CD8-positive, alpha-beta memory T cell (primary cell): ENCODE results near the gene SKI. TPM values are rescaled to one million over a fixed set of nuclear protein-coding genes. Genes with fewer than 3 reads are reported as not detected.

Source experiments
- CTCF ChIA-PET: fragments of 350-600 bp; sonication (Branson Sonifier 250); formaldehyde crosslinking; loops from one replicate; lab custom pipeline; 2021; ENCODE audit warnings: antibody characterized with exemption; lab: Charles Lee
- POLR2A ChIA-PET: fragments of 350-600 bp; sonication (Branson Sonifier 250); formaldehyde crosslinking; loops from one replicate; lab custom pipeline; 2021; ENCODE audit warnings: antibody characterized with exemption; lab: Charles Lee
- DNase-seq, 5 donors: peaks; one replicate each; pipeline versions ENCODE4 v3.0.0 to v3.0.0-alpha.2; 2020 to 2022; ENCODE audit warnings: mixed read lengths in 1 of 5
- H3K27ac ChIP-seq: one replicate; pipeline ENCODE4 v1.7.0; 2013; ENCODE audit warnings: low read depth, mild to moderate bottlenecking, low read length, moderate library complexity
- H3K27me3 ChIP-seq: 2 replicates; pipeline ENCODE4 v1.7.0; 2013; ENCODE audit warnings: low read length, mild to moderate bottlenecking; ENCODE audit not compliant: insufficient read depth, poor library complexity, severe bottlenecking
- H3K36me3 ChIP-seq: 2 replicates; pipeline ENCODE4 v1.7.0; 2013; ENCODE audit warnings: mild to moderate bottlenecking, low read length, moderate library complexity; ENCODE audit not compliant: insufficient read depth
- H3K4me1 ChIP-seq: 2 replicates; pipeline ENCODE4 v1.7.0; 2013; ENCODE audit warnings: mild to moderate bottlenecking, low read length, moderate library complexity; ENCODE audit not compliant: insufficient read depth
- H3K4me3 ChIP-seq: 2 replicates; pipeline ENCODE4 v1.7.0; 2013; ENCODE audit warnings: mild to moderate bottlenecking, low read length
- H3K9me3 ChIP-seq: 2 replicates; pipeline ENCODE4 v1.7.0; 2013; ENCODE audit warnings: mild to moderate bottlenecking, low read length
- H3K27ac Mint-ChIP-seq, 8 donors: one replicate each; pipeline ENCODE4 v1.8.0; 2020 to 2021; ENCODE audit warnings: mixed read lengths in 8 of 8, mild to moderate bottlenecking in 6 of 8, inconsistent platforms in 3 of 8, moderate library complexity in 3 of 8
- H3K27me3 Mint-ChIP-seq, 2 donors: one replicate each; pipeline ENCODE4 v1.8.0; 2020 to 2021; ENCODE audit warnings: mixed read lengths in 2 of 2, mild to moderate bottlenecking in 1 of 2, moderate library complexity in 1 of 2
- H3K36me3 Mint-ChIP-seq, 3 donors: one replicate each; pipeline ENCODE4 v1.8.0; 2020 to 2021; ENCODE audit warnings: mixed read lengths in 3 of 3, inconsistent platforms in 1 of 3, mild to moderate bottlenecking in 1 of 3
- H3K4me1 Mint-ChIP-seq, 3 donors: one replicate each; pipeline ENCODE4 v1.8.0; 2020 to 2021; ENCODE audit warnings: mixed read lengths in 3 of 3, inconsistent platforms in 1 of 3, mild to moderate bottlenecking in 1 of 3
- H3K4me3 Mint-ChIP-seq, 7 donors: one replicate each; pipeline ENCODE4 v1.8.0; 2020 to 2021; ENCODE audit warnings: mixed read lengths in 7 of 7, mild to moderate bottlenecking in 6 of 7, moderate library complexity in 4 of 7, inconsistent platforms in 2 of 7
- H3K9me3 Mint-ChIP-seq, 5 donors: one replicate each; pipeline ENCODE4 v1.8.0; 2020 to 2022; ENCODE audit warnings: mixed read lengths in 5 of 5, mild to moderate bottlenecking in 3 of 5, moderate library complexity in 2 of 5, inconsistent platforms in 1 of 5
- polyA plus RNA-seq: library from polyadenylated mRNA; unstranded; fragments of 300-500 nt; fragmentation: Illumina TruSeq; gene quantifications from one replicate; pipeline ENCODE4 v1.2.3, GENCODE V29; 2021
- total RNA-seq, 2 experiments: library from RNA; stranded (reverse); gene quantifications; one replicate each; pipeline ENCODE4 v1.2.3, GENCODE V29; 2021

The SKI gene
- total and polyA plus RNA-seq, 3 experiments from 2014 or later: 0.94 to 38.4 (median 35.9) TPM

GRCh38 chr1:2277741-2278488 lies 49.8 kb downstream of the SKI start:
- POLR2A ChIA-PET: no interaction called here
- H3K9me3 ChIP-seq: no peaks in the 10 kb centered on the region
- DNase-seq: no peak
- H3K27me3 ChIP-seq: no peaks in the 10 kb centered on the region
- no peak overlapping the region for H3K4me3 Mint-ChIP-seq
- no peak overlapping the region for H3K27ac ChIP-seq
- peaks cover 19 to 59% (median 26%) of the 10 kb centered on the region in 3 donors for H3K4me1 Mint-ChIP-seq
- H3K27me3 Mint-ChIP-seq: peaks cover 0 to 5% of the 10 kb centered on the region in 2 donors
- no peak overlapping the region for H3K4me3 ChIP-seq
- peaks cover 51% of the 10 kb centered on the region for H3K4me1 ChIP-seq
- peak overlapping the region in 5 of 8 donors; percentile 0 to 72 (median 47) for H3K27ac Mint-ChIP-seq
- peaks cover 0 to 16% (median 0%) of the 10 kb centered on the region in 3 donors for H3K36me3 Mint-ChIP-seq
- CTCF ChIA-PET: no interaction called here
- H3K9me3 Mint-ChIP-seq: no peaks in the 10 kb centered on the region
- no peaks in the 10 kb centered on the region for H3K36me3 ChIP-seq

DNA sequence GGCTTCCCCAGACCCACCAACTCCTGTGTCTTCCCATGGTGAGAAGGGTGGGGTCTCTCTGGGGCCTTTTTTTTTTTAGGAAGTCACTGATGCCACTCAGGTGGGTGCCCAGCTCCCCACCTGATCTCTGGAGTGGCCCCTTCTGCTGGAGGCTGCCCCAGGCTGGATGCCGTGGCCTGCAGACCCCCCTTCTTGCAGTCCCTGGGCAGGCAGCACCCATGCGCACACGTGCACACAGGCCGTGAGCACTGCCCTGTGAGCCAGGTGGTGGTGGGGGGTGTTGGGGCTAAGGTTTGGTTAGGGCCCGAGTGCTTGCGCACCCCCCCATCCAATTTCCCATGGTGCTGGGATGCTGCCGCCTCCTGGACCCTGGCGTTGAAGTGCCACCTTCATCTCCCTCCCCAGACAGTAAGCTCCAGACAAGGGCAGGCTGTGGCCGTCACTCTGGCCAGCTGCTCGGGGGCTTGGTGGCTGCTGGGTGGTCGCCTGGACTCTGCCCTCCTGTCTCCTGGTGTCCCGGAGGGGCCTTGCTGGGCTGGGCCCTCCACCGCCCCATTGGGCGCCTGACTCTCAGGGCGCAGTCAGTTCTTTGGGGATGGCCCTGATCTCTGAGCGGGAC lies 50.6 kb downstream of the SKI start:
- H3K36me3 Mint-ChIP-seq: peaks cover 0 to 13% (median 0%) of the 10 kb centered on the region in 3 donors
- Histone ChIP-seq H3K4me3 (no peak overlapping the region), H3K9me3 (no peaks in the 10 kb centered on the region), H3K4me1 (peaks cover 43% of the 10 kb centered on the region), H3K27ac (no peak overlapping the region), H3K36me3 (no peaks in the 10 kb centered on the region), H3K27me3 (no peaks in the 10 kb centered on the region)
- H3K9me3 Mint-ChIP-seq: no peaks in the 10 kb centered on the region
- DNase-seq: no peak
- H3K4me1 Mint-ChIP-seq: peaks cover 17 to 54% (median 21%) of the 10 kb centered on the region in 3 donors
- H3K4me3 Mint-ChIP-seq: no peak overlapping the region
- ChIA-PET POLR2A (no interaction called here), CTCF (no interaction called here)
- H3K27me3 Mint-ChIP-seq: peaks cover 0 to 5% of the 10 kb centered on the region in 2 donors
- peak overlapping the region in 2 of 8 donors; percentile 72 to 89 for H3K27ac Mint-ChIP-seq

GRCh38 chr1:2279210-2279639 lies 51.1 kb downstream of the SKI start:
- no peak overlapping the region for H3K4me3 Mint-ChIP-seq
- peaks cover 0 to 13% (median 0%) of the 10 kb centered on the region in 3 donors for H3K36me3 Mint-ChIP-seq
- Histone ChIP-seq H3K9me3 (no peaks in the 10 kb centered on the region), H3K27me3 (no peaks in the 10 kb centered on the region), H3K36me3 (no peaks in the 10 kb centered on the region), H3K4me3 (no peak overlapping the region), H3K4me1 (peaks cover 38% of the 10 kb centered on the region), H3K27ac (no peak overlapping the region)
- no peaks in the 10 kb centered on the region for H3K9me3 Mint-ChIP-seq
- H3K4me1 Mint-ChIP-seq: peaks cover 17 to 52% (median 19%) of the 10 kb centered on the region in 3 donors
- H3K27me3 Mint-ChIP-seq: peaks cover 0 to 5% of the 10 kb centered on the region in 2 donors
- DNase-seq: no peak
- H3K27ac Mint-ChIP-seq: peak overlapping the region in 5 of 8 donors; percentile 42 to 89 (median 52)
- ChIA-PET CTCF (no interaction called here), POLR2A (no interaction called here)

DNA sequence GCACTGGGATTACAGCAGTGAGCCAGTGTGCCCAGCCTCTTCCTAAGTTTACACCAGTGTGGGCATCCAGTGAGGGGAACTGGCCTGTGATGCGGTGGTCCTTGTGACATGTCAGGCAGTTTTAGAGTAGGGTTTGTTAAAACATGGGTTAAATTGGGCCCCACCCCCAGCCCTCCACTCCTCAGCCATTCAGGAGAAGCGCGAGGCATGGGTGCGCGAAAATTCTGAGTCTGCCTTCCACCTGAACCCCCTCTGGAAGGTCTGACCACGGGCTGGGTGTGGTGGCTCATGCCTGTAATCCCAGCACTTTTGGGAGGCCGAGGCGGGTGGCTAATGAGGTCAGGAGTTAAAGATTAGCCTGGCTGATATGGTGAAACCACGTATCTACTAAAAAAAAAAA lies 51.7 kb downstream of the SKI start:
- Mint-ChIP-seq H3K27me3 (peaks cover 0 to 5% of the 10 kb centered on the region in 2 donors), H3K4me3 (peak overlapping the region in 1 of 7 donors; percentile 44), H3K4me1 (peaks cover 17 to 53% (median 19%) of the 10 kb centered on the region in 3 donors), H3K36me3 (peaks cover 0 to 13% (median 0%) of the 10 kb centered on the region in 3 donors), H3K27ac (peak overlapping the region in 2 of 8 donors; percentile 6 to 52), H3K9me3 (no peaks in the 10 kb centered on the region)
- Histone ChIP-seq H3K9me3 (no peaks in the 10 kb centered on the region), H3K4me1 (peaks cover 33% of the 10 kb centered on the region), H3K27me3 (no peaks in the 10 kb centered on the region), H3K4me3 (no peak overlapping the region), H3K36me3 (no peaks in the 10 kb centered on the region), H3K27ac (no peak overlapping the region)
- ChIA-PET POLR2A (no interaction called here), CTCF (no interaction called here)
- no peak for DNase-seq

DNA sequence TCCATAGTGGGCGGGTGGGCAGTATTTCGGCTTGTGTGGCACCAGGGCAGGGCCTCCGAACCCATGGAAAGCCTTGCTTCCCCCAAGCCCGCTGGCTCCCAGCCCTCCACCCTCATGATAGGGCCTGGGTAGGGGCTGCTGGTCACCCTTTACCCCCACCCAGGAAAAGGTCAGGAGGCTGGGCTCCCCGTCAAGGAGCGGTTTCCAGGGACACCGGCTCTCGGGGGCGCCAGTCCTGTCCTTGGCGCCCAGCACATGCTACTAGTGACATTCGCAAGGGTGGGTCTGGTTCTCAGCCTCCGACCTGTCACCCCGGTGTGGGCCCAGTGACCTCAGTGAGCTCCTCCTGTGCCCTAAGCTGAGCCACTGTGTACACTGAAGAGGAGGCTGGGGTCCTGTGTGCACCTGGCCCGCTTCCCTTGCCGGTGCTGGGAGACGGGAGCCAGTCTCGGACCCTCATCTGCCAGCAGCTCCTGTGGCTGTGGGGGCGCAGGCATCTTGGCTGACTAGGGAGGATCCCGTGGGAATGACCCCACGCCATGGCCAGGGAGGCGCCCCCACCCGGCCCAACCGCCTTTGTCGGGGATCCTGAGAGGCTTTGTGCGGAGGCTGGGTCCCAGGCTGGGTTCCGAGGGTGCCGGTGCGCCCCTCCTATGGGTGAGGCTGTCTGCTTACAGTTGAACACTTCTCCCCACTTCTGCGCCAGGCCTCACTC lies 54.6 kb downstream of the SKI start:
- CTCF ChIA-PET: no interaction called here
- peaks cover 0 to 5% (median 0%) of the 10 kb centered on the region in 3 donors for H3K36me3 Mint-ChIP-seq
- H3K27me3 Mint-ChIP-seq: peaks cover 0 to 4% of the 10 kb centered on the region in 2 donors
- Histone ChIP-seq H3K4me3 (no peak overlapping the region), H3K27ac (no peak overlapping the region), H3K9me3 (no peaks in the 10 kb centered on the region), H3K36me3 (no peaks in the 10 kb centered on the region), H3K27me3 (no peaks in the 10 kb centered on the region), H3K4me1 (peaks cover 19% of the 10 kb centered on the region)
- H3K9me3 Mint-ChIP-seq: no peaks in the 10 kb centered on the region
- H3K4me3 Mint-ChIP-seq: peak overlapping the region in 1 of 7 donors; percentile 63
- peaks cover 11 to 41% (median 11%) of the 10 kb centered on the region in 3 donors for H3K4me1 Mint-ChIP-seq
- POLR2A ChIA-PET: no interaction called here
- H3K27ac Mint-ChIP-seq: no peak overlapping the region
- DNase-seq: peak in 1 of 5 donors; percentile 44

DNA sequence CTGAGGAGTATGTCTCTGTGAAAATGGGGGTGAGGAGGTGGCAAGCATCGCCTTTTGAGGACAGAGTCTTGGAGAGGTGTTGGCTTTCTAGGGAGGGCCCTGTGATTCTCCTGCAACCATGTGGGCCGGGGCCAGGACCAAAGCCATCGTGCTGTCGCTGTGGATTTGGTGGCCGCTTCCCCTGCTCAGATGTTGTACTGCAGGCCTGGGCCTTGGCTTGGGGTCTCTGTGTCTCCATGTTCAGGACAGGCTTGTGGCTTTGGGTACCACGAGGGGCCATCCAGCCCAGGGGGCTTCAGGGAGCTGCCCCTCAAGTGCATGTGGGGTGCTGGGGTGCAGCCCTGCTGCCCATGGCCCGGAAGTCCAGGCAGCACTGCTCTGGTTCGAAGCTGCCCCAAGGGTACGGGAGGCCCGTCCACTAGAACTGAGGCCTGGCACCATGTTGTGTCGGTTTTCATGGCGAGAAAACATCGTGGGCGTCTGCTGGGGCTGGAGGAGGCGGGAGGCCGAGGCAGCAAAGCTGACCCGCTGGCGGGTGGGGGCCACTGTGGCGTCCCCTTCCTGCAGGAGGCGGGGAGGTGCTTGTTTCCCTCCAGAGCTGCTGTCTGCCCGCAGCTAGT lies 55.4 kb downstream of the SKI start:
- Mint-ChIP-seq H3K4me3 (peak overlapping the region in 1 of 7 donors; percentile 18), H3K27ac (no peak overlapping the region), H3K9me3 (no peaks in the 10 kb centered on the region), H3K36me3 (peaks cover 0 to 2% (median 0%) of the 10 kb centered on the region in 3 donors), H3K27me3 (no peaks in the 10 kb centered on the region), H3K4me1 (peaks cover 16 to 41% (median 17%) of the 10 kb centered on the region in 3 donors)
- Histone ChIP-seq H3K36me3 (no peaks in the 10 kb centered on the region), H3K4me3 (no peak overlapping the region), H3K27me3 (no peaks in the 10 kb centered on the region), H3K27ac (no peak overlapping the region), H3K9me3 (no peaks in the 10 kb centered on the region), H3K4me1 (peaks cover 19% of the 10 kb centered on the region)
- CTCF ChIA-PET: no interaction called here
- DNase-seq: no peak
- POLR2A ChIA-PET: no interaction called here

- H3K27ac Mint-ChIP-seq: peak overlapping the region in 2 of 8 donors; percentile 4 to 84
- POLR2A ChIA-PET: no interaction called here
- peaks cover 0 to 2% (median 0%) of the 10 kb centered on the region in 3 donors for H3K36me3 Mint-ChIP-seq
- H3K27me3 Mint-ChIP-seq: no peaks in the 10 kb centered on the region
- H3K4me1 Mint-ChIP-seq: peaks cover 22 to 45% (median 23%) of the 10 kb centered on the region in 3 donors
- no peaks in the 10 kb centered on the region for H3K9me3 Mint-ChIP-seq
- no peak overlapping the region for H3K4me3 ChIP-seq
- H3K9me3 ChIP-seq: no peaks in the 10 kb centered on the region
- H3K27me3 ChIP-seq: no peaks in the 10 kb centered on the region
- peaks cover 22% of the 10 kb centered on the region for H3K4me1 ChIP-seq
- no peak overlapping the region for H3K27ac ChIP-seq
- H3K36me3 ChIP-seq: no peaks in the 10 kb centered on the region
- no peak for DNase-seq
- CTCF ChIA-PET: no interaction called here
- peak overlapping the region in 1 of 7 donors; percentile 18 for H3K4me3 Mint-ChIP-seq
These were observed 56.1 kb downstream of the SKI start for GRCh38 chr1:2283991-2284895.
